Heart left ventricle (tissue), 13 donors: ENCODE measurements around the gene KDM8.

Source experiments
- POLR2A ChIP-seq, 2 donors: fragments of 450-650 bp; IDR thresholded peaks; one replicate each; pipeline ENCODE4 v1.6.1; 2017; ENCODE audit warnings: antibody characterized with exemption in 2 of 2, mild to moderate bottlenecking in 2 of 2, moderate library complexity in 2 of 2
- TF ChIP-seq, protein P1 (sequence below), 12 donors: fragments of 200-600 bp; sonication (generic) in 4 of 12; IDR thresholded peaks; one replicate each; pipeline versions ENCODE4 v1.5.0 to v1.8.0; 2018 to 2022; ENCODE audit warnings: antibody characterized with exemption in 12 of 12, mild to moderate bottlenecking in 5 of 12
- donor health status: ischemic (EF 13 %, LVEDD 7.1; RV severe dilation, severe dysfunction).
- donor health status: DM: no; HTN: yes; CAD: no.
- donor health status: DM: no; HTN: no; CAD: no.
- donor health status: ischemic (EF 25% LVEDD 6.9; RV normal size, moderate dysfunction).
- donor health status: ischemic (EF 25% LVEDD 5.7; RV mildly dilated, moderate dysfunction).
- donor health status: ischemic (EF 35%, LVEDD 5.7; RV mildly dilated, moderate dysfunction).
- donor health status: nonischemic (EF 11% LVEDD 7.7; RV severe dilation, severe dysfunction).
- donor health status: DM: yes; HTN: yes; CAD: no.
- donor health status: PGD.
- donor health status: ischemic (EF 29% LVEDD 5.4; RV normal size, mild dysfunction).
- donor health status: nonischemic (EF 23%, LVEDD 6.1; RV moderate dilation, normal function).

- no peak for TF ChIP-seq POLR2A (IDR thresholded peaks at IDR 0.05)
- TF ChIP-seq, protein P1, sequence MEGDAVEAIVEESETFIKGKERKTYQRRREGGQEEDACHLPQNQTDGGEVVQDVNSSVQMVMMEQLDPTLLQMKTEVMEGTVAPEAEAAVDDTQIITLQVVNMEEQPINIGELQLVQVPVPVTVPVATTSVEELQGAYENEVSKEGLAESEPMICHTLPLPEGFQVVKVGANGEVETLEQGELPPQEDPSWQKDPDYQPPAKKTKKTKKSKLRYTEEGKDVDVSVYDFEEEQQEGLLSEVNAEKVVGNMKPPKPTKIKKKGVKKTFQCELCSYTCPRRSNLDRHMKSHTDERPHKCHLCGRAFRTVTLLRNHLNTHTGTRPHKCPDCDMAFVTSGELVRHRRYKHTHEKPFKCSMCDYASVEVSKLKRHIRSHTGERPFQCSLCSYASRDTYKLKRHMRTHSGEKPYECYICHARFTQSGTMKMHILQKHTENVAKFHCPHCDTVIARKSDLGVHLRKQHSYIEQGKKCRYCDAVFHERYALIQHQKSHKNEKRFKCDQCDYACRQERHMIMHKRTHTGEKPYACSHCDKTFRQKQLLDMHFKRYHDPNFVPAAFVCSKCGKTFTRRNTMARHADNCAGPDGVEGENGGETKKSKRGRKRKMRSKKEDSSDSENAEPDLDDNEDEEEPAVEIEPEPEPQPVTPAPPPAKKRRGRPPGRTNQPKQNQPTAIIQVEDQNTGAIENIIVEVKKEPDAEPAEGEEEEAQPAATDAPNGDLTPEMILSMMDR (IDR thresholded peaks at IDR 0.05): no peak
These were observed 29.3 kb upstream of the KDM8 start for GRCh38 chr16:27174007-27174406.
